Upper lobe of right lung (tissue), 1 donor: ENCODE data around the gene TICAM1. TPM values are rescaled to one million over a fixed set of nuclear protein-coding genes. Genes with fewer than 3 reads are reported as not detected.

Experiments
- ATAC-seq: fragments of 200-7000 bp; cut with Tn5 transposase; one replicate; pipeline ENCODE4 v1.9.1; 2020; ENCODE audit warnings: mild to moderate bottlenecking, moderate library complexity
- DNase-seq: peaks from one replicate; pipeline ENCODE4 v3.0.0-alpha.2; 2020
- H3K27ac ChIP-seq: fragments of 200-600 bp; one replicate; pipeline ENCODE4 v1.8.0; 2022
- H3K27me3 ChIP-seq: fragments of 200-600 bp; one replicate; pipeline ENCODE4 v1.8.0; 2022; ENCODE audit warnings: mild to moderate bottlenecking
- H3K36me3 ChIP-seq: fragments of 200-600 bp; one replicate; pipeline ENCODE4 v1.8.0; 2022
- H3K4me1 ChIP-seq: fragments of 200-600 bp; one replicate; pipeline ENCODE4 v1.8.0; 2022
- H3K4me3 ChIP-seq: fragments of 200-600 bp; one replicate; pipeline ENCODE4 v1.8.0; 2022; ENCODE audit warnings: mild to moderate bottlenecking
- H3K9me3 ChIP-seq: fragments of 200-600 bp; one replicate; pipeline ENCODE4 v1.8.0; 2022
- CTCF ChIP-seq: fragments of 200-600 bp; IDR thresholded peaks from one replicate; pipeline ENCODE4 v1.8.0; 2022; ENCODE audit warnings: antibody characterized with exemption
- intact Hi-C: fragments of 100-400 bp; cut with DNase I; formaldehyde crosslinking; loops from one replicate; pipeline ENCODE4 v1.11.0; 2022
- total RNA-seq: library from RNA; stranded (reverse); fragmentation: NEBNext Ultra II Directional; extraction: Animal tissue kit (Norgen Biotek cat#: 25700); gene quantifications from one replicate; pipeline ENCODE4 v1.2.1, GENCODE V29; 2021
- donor health status: DM: no; HTN: yes; CAD: no; lungs with severe emphysema.

Gene TICAM1
- total RNA-seq, 1 donor from 2014 or later = 16.6 TPM

GRCh38 chr19:4803736-4804695, 27.5 kb downstream of the TICAM1 start:
- TF ChIP-seq CTCF = peak; percentile 78
- H3K4me3 ChIP-seq = no peak overlapping the region
- H3K4me1 ChIP-seq = no peaks in the 10 kb centered on the region
- no peaks in the 10 kb centered on the region for H3K27me3 ChIP-seq
- ATAC-seq (peak; percentile 72), DNase-seq (peak; percentile 80)
- intact Hi-C loops = loop anchor here (10.0 kb wide), 1 partner anchor 231 kb away; no protein-coding TSS in a partner anchor
- H3K9me3 ChIP-seq = no peaks in the 10 kb centered on the region
- no peaks in the 10 kb centered on the region for H3K36me3 ChIP-seq
- no peak overlapping the region for H3K27ac ChIP-seq

GRCh38 chr19:4802711-4803110, 28.8 kb downstream of the TICAM1 start:
- Histone ChIP-seq H3K4me1 (no peaks in the 10 kb centered on the region), H3K36me3 (no peaks in the 10 kb centered on the region), H3K27me3 (no peaks in the 10 kb centered on the region), H3K27ac (no peak overlapping the region), H3K9me3 (no peaks in the 10 kb centered on the region), H3K4me3 (no peak overlapping the region)
- ATAC-seq = no peak
- intact Hi-C loops = loop anchor here (10.0 kb wide), 1 partner anchor 232 kb away; no protein-coding TSS in a partner anchor
- TF ChIP-seq CTCF = no peak
- DNase-seq = no peak

- Histone ChIP-seq H3K36me3 (peaks cover 12% of the 10 kb centered on the region), H3K4me3 (no peak overlapping the region), H3K9me3 (no peaks in the 10 kb centered on the region), H3K27ac (peak overlapping the region; percentile 65), H3K27me3 (no peaks in the 10 kb centered on the region), H3K4me1 (no peaks in the 10 kb centered on the region)
- intact Hi-C loops = loop anchor here (10.0 kb wide), 1 partner anchor 234 kb away; no protein-coding TSS in a partner anchor
- no peak for ATAC-seq
- no peak for TF ChIP-seq CTCF
- DNase-seq = no peak
Observed at GRCh38 chr19:4801085-4801619, 30.4 kb downstream of the TICAM1 start.

- H3K27ac ChIP-seq = peak overlapping the region; percentile 65
- ATAC-seq = peak; percentile 93
Observed at GRCh38 chr19:4800591-4801081, 30.9 kb downstream of the TICAM1 start.

GRCh38 chr19:4795400-4795799, 36.1 kb downstream of the TICAM1 start:
- intact Hi-C loops = no loop called here
- Histone ChIP-seq H3K36me3 (peaks cover 48% of the 10 kb centered on the region), H3K9me3 (no peaks in the 10 kb centered on the region), H3K4me1 (peaks cover 27% of the 10 kb centered on the region), H3K27me3 (no peaks in the 10 kb centered on the region), H3K4me3 (no peak overlapping the region), H3K27ac (no peak overlapping the region)
- no peak for DNase-seq
- TF ChIP-seq CTCF = no peak
- ATAC-seq = no peak

More at GRCh38 chr19:4800591-4801081, 30.9 kb downstream of the TICAM1 start:
- peak; percentile 92 for DNase-seq
- TF ChIP-seq CTCF = no peak
- Histone ChIP-seq H3K4me1 (no peaks in the 10 kb centered on the region), H3K27me3 (no peaks in the 10 kb centered on the region), H3K4me3 (no peak overlapping the region), H3K36me3 (peaks cover 17% of the 10 kb centered on the region), H3K9me3 (no peaks in the 10 kb centered on the region)
- intact Hi-C loops = loop anchor here (10.0 kb wide), 1 partner anchor 234 kb away; no protein-coding TSS in a partner anchor
